Stromal cell of bone marrow (primary cell): ENCODE data around the gene KCNH3.
"Not testable (repeated sequence)": the region's sequence is repeated elsewhere in the genome, so short reads cannot be mapped to it uniquely, and the experiment has no call there.

Experiments used
- DNase-seq: peaks from one replicate; pipeline ENCODE4 v3.0.0-alpha.2; 2012; ENCODE audit warnings: low read depth

KCNH3 gene

GRCh38 chr12:49525942-49526341, 12.9 kb upstream of the KCNH3 start:
- no peak for DNase-seq

DNA sequence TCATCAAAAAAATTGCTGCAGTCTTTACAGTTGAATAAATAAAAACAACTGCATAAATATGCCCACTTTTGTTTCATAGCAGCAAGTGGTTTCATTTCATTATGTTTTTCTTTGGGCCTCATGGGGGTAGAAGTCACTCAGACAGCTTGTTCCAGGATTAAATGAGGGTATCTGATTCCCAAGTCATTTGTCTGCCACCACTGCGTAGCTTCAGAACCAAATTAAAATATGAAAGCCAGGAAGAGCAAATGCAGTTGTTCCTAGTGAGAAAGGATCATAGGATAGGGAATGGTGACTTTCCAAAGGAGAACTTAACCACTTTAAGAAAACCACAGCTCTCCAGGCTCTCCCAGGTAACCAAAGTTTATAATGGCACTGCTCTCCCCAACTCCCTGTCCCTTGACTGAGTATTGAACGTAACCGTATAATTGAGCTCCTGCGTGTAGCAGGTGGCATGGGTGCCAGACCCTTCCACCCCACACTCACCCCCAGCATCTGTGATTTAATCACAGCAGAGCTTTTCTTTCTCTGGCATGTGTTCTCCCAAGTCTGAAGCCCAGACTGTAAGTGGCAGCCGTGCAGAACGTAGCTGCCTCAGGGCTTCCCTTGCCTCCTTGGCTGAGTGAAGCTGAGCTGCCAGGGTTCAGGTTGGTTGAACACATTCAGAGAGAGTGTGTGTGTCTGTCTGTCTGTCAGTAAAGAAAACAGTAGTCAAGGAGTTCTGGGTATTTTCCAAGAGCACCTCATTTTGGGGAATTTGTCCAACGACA, 11.3 kb upstream of the KCNH3 start:
- DNase-seq = no peak

DNA sequence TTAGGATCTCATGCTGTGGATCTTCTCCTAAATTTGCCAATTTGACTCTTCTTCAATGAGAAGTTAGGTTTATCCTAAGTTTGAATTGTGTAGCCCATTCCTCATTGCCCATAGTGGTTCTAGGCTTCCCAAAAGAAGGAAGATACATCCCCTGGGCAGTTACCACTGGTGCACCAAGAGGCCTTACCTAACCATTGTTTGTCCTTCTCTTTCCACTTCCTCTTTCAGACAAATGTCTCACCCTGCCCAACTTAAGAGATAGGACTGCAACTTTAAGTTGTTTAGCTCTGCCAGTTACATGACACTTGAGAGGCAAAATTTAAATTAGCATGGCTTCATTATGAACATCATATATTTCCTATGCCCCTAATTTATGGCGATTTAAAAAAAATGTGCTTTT, 9.4 kb upstream of the KCNH3 start:
- no peak for DNase-seq

- no peak for DNase-seq
Observed at GRCh38 chr12:49531745-49532144, 7.1 kb upstream of the KCNH3 start.

DNA sequence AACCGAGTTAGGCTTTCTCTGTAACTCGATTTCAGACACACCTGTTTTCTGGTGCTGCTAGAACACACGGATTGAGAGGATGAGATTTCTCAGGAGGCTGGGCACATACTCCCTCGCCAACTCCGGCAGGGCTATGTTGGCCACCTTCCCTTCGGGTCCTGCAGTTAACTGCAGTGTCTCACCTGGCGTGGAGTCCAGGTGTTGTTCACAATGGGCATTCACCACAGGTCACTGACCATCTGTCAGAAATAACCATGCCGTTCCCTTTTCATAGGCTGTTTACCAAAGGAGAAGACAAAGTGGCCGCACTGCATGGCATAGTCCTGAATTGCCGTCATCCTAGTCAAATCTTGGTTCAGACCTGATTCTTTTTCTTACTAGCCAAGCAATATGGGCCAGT, 5.5 kb upstream of the KCNH3 start:
- DNase-seq = no peak

DNA sequence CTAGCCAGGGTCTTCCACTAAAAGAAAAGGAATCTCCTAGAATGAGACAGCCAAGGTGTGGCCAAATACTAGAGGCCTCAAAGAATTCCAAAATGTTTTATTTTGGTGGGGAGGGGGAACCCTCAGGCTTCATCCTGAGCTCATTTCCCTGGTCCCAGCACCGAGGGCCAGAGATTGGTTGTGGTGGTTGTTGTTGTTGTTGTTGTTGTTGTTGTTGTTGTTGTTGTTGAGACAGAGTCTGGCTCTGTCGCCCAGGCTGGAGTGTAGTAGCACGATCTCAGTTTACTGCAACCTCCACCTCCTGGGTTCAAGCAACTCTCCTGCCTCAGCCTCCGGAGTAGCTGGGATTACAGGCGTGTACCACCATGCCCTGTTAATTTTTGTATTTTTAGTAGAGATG, 4.7 kb upstream of the KCNH3 start:
- DNase-seq = not testable (repeated sequence)

DNA sequence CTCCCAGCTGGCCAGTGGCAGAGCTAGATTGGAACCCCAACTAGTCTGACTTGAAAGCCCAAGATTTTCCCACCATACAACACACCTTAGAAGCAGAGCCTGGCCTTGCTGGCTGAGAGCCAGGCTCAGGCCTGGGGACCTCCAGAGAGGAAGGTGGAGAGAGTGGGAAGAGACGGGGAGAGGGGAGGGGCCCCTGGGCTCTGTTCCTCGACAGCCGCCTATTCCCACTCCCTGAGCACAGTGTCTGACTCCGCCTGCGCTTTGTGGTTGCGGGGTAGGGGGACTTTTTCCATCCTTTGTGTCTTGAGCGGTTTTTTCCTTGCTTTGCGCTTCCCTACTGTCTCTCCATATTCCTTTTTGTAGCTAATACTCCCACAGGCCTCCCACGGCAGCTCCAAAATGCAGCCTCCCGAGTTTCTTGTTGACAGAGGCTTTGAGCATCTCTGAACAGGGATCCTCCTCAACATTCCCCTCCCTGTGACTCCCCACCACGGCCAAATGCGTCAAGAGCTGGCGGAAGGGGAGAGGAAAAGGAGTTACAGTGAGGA, 4.0 kb upstream of the KCNH3 start:
- DNase-seq = no peak

- no peak for DNase-seq
Observed at GRCh38 chr12:49535921-49536525, 2.8 kb upstream of the KCNH3 start.

- no peak for DNase-seq
Observed at GRCh38 chr12:49536526-49537071, 2.2 kb upstream of the KCNH3 start.

DNA sequence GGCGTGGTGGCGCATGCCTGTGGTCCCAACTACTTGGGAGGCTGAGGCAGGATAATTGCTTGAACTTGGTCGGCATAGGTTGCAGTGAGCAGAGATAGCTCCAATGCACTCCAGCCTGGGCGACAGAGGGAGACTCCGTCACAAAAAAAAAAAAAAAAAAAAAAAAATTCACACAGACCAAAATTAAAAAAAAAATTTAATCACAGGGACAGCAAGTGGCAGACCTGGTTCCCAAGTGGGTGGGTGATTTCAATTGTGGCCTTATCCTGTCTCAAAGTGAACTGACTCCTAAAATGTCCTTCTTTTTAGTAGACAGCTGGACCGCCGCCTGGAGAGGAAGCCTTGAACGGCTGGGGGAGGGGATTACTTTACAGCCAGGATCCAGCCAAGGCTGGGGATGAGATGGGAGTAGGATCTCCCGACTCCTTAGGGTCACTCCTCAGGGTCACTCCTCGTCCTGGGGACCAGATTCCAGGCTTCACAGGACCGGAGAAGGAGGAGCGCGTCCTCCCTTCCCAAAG, 1.5 kb upstream of the KCNH3 start:
- DNase-seq = no peak

DNA sequence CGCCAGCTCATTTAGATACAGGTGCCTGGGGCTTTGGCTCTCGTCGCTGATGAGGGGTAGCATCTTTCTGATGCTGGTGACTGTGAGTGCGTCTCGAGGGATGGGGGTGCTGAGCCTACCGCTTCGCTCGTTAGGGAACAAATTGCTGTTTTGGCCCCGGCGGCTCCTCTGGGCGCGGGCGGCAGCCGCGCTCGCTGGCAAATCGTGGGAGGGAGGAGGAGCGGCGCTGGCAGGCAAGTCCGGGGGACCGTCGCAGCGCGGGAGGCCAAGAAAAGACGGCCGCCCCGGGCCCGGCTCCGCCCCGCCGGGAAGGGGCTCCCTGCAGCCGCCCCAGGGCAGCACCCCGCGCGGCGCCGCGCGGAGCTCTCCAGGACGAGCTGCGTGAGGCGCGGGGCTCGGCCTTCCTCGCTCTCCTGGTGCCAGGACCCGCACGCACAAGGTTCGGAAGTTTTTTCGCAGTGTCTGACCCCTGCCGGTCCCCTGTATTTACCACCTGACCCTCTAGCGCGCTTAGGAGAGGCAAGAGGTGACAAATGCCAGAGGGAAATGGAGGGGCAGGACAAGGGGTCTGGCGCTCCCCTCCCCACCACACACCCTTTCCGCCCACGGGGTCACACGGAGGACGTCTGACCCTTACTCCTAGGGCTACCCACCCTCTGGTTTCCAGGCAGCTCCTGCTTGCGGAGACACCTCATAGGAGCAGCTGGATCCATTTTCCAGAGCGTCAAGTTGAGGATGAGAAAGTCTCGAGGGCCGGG, 899 bp upstream of the KCNH3 start:
- no peak for DNase-seq

GRCh38 chr12:49539406-49540228, 787 bp downstream of the KCNH3 start:
- no peak for DNase-seq

GRCh38 chr12:49540229-49541139, 1.7 kb downstream of the KCNH3 start:
- no peak for DNase-seq

DNA sequence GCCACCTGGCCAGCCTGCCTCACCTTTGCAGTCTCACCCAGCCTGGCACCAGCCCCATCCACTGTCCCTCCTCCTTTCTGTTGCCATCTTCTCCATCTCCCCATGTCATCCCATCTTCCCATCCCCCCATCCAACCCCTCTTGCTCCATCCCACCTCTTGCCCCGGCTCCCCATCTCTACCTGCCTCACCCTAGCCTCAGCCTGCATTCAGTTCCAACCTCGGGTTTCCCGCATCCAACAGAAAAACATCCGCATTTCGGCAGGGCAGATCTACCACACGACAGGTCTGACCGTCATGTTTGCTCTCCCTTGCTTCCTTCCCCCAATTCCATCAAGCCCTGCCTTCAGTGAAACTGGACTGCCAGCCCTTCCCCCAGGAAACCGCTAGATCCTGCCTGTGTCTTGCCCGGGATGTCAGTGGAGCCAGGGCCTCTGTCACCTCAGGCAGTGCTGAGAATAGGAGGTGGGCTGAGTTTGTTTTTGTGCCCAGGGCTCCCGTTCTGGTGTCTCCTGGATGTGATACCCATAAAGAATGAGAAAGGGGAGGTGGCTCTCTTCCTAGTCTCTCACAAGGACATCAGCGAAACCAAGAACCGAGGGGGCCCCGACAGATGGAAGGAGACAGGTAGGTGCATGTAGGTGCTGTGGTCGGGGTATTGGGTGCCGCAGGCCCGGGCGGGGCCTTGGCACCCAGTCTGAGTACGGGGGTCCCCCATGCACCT, 2.5 kb downstream of the KCNH3 start:
- DNase-seq = no peak

DNA sequence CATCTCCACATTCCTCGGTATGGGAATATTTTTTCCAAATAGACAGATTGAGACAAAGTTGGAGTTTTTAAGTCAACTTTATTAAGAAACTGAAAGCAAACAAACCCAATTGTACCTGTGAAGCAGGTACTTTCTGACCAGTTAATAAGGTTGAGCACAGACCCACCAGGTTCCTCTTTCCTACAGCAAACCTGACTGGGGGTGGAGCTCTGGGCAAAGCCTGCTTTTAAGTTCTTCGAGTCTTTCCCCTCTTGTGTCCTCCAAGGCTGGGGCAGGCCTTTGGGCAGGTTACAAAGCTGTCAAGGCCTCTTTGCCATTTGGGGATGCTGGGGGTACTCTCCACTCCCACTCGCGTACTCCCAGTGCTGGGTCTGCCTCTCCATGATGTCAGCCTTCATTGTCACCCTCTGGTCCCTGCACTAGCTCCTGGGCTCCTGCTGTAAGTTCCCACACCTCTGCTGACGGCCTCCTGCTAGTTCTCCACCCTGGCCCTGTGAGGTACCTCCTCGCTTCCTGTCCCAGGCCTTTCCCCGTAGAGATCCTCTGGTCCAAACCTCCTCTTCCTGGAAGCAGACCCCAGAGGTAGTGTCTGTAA, 3.2 kb downstream of the KCNH3 start:
- DNase-seq = no peak

DNA sequence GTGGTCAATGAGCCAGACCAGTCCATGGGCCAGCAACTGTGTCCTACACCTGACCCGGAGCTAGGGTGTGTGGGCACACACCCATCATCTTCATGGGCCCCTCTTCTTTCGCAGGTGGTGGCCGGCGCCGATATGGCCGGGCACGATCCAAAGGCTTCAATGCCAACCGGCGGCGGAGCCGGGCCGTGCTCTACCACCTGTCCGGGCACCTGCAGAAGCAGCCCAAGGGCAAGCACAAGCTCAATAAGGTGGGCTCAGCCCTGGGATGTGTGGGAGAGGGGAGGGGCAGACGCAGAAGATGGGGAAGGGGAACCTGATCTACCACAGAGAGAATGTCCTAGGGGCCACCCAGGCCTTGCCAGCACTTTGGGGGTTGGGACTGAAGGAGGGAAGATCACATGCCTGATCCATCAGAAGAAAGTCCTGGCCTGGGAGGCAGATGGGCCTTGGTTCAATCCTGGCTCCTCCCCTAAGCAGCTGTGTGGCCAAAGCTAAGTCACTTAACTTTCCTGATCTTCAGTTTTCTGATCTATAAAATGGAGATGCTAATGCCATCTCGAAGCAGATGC, 3.8 kb downstream of the KCNH3 start:
- no peak for DNase-seq

GRCh38 chr12:49543221-49543913, 4.5 kb downstream of the KCNH3 start:
- DNase-seq = no peak
